ENCODE results near the gene TBC1D22A.

TBC1D22A gene

DNA sequence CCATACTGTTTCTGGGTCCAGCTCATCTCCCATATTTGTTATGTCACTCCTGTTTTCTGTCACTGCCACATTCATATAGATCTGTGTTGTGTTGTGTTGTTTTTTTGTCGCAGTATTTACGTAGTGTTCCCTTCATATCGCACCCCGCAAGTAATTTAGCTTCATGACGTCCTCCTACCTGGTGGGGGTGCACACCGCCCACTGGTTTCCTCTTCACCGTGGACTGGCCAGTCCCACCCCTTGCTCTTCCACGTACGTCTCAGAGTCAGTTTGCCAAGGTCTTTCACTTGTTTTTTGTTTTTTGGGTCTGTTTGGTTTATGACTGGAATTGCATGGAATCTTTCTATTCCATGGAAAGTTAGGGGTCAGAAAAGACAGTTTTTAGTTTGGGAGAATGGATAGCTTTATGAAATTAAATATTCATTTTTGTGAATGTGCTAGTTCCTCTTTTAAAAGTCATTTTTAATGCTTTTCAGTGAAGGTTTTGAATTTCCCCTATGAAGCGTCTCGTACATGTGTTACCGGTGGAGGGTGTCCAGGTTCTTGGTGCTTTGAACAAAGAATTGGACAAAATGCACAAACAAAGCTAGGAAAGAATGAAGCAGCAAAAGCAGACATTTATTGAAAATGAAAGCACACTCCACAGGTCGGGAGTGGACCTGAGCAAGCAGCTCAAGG is 134.3 kb downstream of the TBC1D22A start:
- DNase-seq = no peak
- Histone ChIP-seq H3K4me1 (no peaks in the 10 kb centered on the region), H3K36me3 (peaks cover 3 to 39% (median 4%) of the 10 kb centered on the region in 3 donors), H3K9me3 (no peaks in the 10 kb centered on the region), H3K27ac (no peak overlapping the region), H3K27me3 (no peaks in the 10 kb centered on the region), H3K4me3 (no peak overlapping the region)
- intact Hi-C loops (cut with DNase I; ENCODE audit: low total_unique reads) = no loop called here
- TF ChIP-seq, protein P1, sequence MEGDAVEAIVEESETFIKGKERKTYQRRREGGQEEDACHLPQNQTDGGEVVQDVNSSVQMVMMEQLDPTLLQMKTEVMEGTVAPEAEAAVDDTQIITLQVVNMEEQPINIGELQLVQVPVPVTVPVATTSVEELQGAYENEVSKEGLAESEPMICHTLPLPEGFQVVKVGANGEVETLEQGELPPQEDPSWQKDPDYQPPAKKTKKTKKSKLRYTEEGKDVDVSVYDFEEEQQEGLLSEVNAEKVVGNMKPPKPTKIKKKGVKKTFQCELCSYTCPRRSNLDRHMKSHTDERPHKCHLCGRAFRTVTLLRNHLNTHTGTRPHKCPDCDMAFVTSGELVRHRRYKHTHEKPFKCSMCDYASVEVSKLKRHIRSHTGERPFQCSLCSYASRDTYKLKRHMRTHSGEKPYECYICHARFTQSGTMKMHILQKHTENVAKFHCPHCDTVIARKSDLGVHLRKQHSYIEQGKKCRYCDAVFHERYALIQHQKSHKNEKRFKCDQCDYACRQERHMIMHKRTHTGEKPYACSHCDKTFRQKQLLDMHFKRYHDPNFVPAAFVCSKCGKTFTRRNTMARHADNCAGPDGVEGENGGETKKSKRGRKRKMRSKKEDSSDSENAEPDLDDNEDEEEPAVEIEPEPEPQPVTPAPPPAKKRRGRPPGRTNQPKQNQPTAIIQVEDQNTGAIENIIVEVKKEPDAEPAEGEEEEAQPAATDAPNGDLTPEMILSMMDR (IDR thresholded peaks at IDR 0.05) = no peak

DNA sequence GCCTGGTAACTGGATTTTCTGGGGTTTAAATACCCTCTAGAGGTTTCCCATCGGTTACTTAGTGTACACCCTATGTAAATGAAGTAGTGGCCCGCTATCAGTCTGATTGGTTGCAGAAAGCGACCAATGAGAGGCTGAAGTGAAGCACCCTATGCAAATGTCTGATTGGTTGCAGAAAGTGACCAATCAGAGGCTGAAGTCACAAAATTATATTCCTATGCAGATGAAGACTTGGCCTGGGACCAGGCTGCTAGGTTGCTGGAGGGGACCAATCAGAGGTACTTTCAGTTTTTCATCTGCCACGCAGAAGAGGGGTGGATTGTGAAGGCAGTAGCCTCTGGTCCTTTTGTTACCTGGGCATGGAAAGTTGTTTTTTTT is 134.8 kb downstream of the TBC1D22A start:
- no peak overlapping the region for H3K27ac ChIP-seq
- H3K4me1 ChIP-seq = no peaks in the 10 kb centered on the region
- H3K4me3 ChIP-seq = no peak overlapping the region
- no peak for DNase-seq
- intact Hi-C loops (cut with DNase I; ENCODE audit: low total_unique reads) = no loop called here
- peaks cover 3 to 34% (median 4%) of the 10 kb centered on the region in 3 donors for H3K36me3 ChIP-seq
- no peaks in the 10 kb centered on the region for H3K9me3 ChIP-seq
- TF ChIP-seq, protein P1 (IDR thresholded peaks at IDR 0.05) = no peak
- no peaks in the 10 kb centered on the region for H3K27me3 ChIP-seq

DNA sequence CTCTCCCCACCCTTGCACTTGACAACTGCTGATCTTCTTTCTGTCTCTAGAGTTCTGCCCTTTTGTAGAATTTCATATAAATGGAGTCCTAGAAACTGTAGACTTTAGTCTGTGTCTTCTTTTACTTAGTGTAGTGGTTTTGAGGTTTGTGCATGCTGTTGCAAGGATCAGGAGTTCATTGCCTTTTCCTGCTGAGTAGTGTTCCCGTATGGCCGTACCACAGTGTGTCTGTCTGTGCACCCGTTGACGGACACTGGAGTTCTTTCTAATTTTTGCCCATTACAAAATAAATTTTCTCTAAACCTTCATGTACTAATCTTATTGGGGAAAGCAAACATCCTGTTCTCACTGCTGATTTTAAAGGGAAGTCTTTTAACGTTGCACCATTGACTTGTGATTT is 138.1 kb downstream of the TBC1D22A start:
- no peaks in the 10 kb centered on the region for H3K27me3 ChIP-seq
- no peak overlapping the region for H3K4me3 ChIP-seq
- no peak overlapping the region for H3K27ac ChIP-seq
- DNase-seq = no peak
- H3K4me1 ChIP-seq = no peaks in the 10 kb centered on the region
- H3K9me3 ChIP-seq = no peaks in the 10 kb centered on the region
- H3K36me3 ChIP-seq = peaks cover 0 to 24% (median 9%) of the 10 kb centered on the region in 3 donors
- TF ChIP-seq, protein P1 (IDR thresholded peaks at IDR 0.05) = no peak
- intact Hi-C loops (cut with DNase I; ENCODE audit: low total_unique reads) = no loop called here

DNA sequence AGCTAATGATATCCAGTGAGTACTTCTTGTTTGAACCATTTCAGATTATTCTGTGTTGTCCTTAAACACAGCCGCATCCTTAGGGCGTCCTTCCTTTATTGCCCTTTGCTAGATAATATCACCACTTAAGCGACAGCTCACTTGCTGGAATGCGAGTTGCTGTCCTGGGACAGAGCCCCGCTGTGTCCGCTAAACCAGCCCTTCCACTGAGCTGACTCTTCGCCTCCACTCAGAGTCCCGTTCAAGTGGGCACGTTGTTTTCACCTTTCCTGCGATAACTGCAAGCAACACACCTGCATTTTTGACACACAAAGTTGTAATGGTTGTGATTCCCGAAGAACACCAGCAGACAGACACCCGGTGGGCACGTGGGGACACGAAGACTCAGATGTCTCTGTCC is 140.0 kb downstream of the TBC1D22A start:
- Histone ChIP-seq H3K9me3 (no peaks in the 10 kb centered on the region), H3K27me3 (no peaks in the 10 kb centered on the region), H3K36me3 (peaks cover 0 to 17% (median 9%) of the 10 kb centered on the region in 3 donors), H3K4me1 (no peaks in the 10 kb centered on the region), H3K27ac (no peak overlapping the region), H3K4me3 (no peak overlapping the region)
- intact Hi-C loops (cut with DNase I; ENCODE audit: low total_unique reads) = no loop called here
- DNase-seq = no peak
- TF ChIP-seq, protein P1 (IDR thresholded peaks at IDR 0.05) = no peak

DNA sequence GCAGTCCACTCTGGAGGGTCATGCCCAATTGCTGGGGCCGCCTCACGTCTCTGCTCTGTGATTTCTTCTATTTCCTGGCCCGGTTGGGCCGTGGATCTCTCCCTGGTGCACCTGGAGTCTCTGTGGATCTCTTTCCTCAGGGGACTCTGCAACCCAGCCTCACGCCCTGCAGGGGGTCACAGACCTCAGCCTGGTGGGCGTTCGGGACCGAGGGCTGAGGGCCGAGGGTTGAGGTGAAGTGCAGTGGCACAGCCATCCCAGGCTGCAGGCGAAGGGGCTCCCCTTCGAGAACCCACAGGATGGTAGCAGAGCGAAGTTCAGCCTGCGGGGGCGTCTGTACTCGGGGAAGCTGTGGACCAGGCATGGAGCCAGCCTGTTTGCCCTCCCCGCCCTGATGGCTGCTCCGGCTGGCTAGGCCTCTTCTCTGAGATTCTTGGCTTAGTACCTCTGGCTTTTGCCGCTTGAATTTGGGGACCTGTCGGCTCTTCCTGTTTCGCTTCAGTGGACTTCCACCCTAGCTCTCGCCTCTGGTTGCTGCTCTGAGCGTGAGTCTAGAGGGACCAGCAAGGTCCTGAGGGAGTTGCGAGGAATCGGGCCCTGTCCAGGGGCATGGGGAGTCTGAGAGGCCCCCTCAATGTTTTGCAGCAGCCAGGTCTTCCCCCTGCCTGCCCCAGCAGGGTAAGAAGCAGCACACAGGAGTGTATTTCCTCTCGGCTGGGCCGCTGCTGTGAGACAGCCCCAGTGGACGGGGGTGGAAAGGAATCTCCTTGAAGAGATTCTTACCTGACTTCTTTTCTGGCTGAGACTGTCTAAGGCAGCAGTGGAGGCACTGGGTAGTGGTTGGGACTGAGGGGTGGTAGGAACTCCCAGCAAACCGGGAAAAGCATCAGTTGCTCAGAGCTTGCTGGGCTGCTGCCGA is 140.8 kb downstream of the TBC1D22A start:
- Histone ChIP-seq H3K4me1 (no peaks in the 10 kb centered on the region), H3K9me3 (no peaks in the 10 kb centered on the region), H3K27me3 (no peaks in the 10 kb centered on the region), H3K27ac (no peak overlapping the region), H3K36me3 (peaks cover 0 to 22% (median 9%) of the 10 kb centered on the region in 3 donors), H3K4me3 (no peak overlapping the region)
- TF ChIP-seq, protein P1 (IDR thresholded peaks at IDR 0.05) = no peak
- intact Hi-C loops (cut with DNase I; ENCODE audit: low total_unique reads) = no loop called here
- no peak for DNase-seq
